ENCODE data around the gene SIX5. TPM values are rescaled to one million over a fixed set of nuclear protein-coding genes. Genes with fewer than 3 reads are reported as not detected.

SIX5 gene
- total and polyA plus RNA-seq, 9 of the 15 experiments (the other 6 are each of a cell fraction or from before 2014, with no cell fraction given): 1.4 to 17.2 (median 7.4) TPM; not detected in 2

- TF ChIP-seq ZBTB43 (CRISPR knock-in tag; IDR thresholded peaks at IDR 0.05): no peak
- TF ChIP-seq BHLHE40 (IDR thresholded peaks at IDR 0.05; ENCODE audit: low read length): 0 out of 2 replicates have a peak, but pooled peaks have one; percentile 4
- TF ChIP-seq HSF4 (CRISPR knock-in tag; IDR thresholded peaks at IDR 0.05; ENCODE audit: borderline replicate concordance): no peak
- TF ChIP-seq POU5F1 (IDR thresholded peaks at IDR 0.05; ENCODE audit: borderline replicate concordance, low read depth, low read length, partially characterized antibody): peak; percentile 19
- 0 out of 2 replicates have a peak, but pooled peaks have one; percentile 26 for TF ChIP-seq XRCC5 (IDR thresholded peaks at IDR 0.05; ENCODE audit: low read depth, low read length)
- TF ChIP-seq MEF2D (tag; conservative IDR thresholded peaks at IDR 0.05; ENCODE audit: low read depth): no peak
- TF ChIP-seq RNF2 (IDR thresholded peaks at IDR 0.05): 0 out of 2 replicates have a peak, but pooled peaks have one; percentile 39
- no peak for TF ChIP-seq ZNF384 (IDR thresholded peaks at IDR 0.05; ENCODE audit: low read depth, low read length)
- TF ChIP-seq KDM2B (CRISPR knock-in tag; IDR thresholded peaks at IDR 0.05): no peak
- no peak for TF ChIP-seq MCM7 (IDR thresholded peaks at IDR 0.05)
Measured at GRCh38 chr19:45768984-45769782, at the start of gene SIX5 (continued).
